ENCODE measurements around the gene CTXN1. TPM values are rescaled to one million over a fixed set of nuclear protein-coding genes. Genes with fewer than 3 reads are reported as not detected.

Gene CTXN1
- total RNA-seq, 1 donor from 2014 or later = 90.6 TPM

- Mint-ChIP-seq H3K27me3 (ENCODE audit: unreplicated experiment) (peaks cover 5% of the 10 kb centered on the region), H3K36me3 (ENCODE audit: unreplicated experiment) (no peaks in the 10 kb centered on the region), H3K4me1 (ENCODE audit: low read depth, unreplicated experiment) (peaks cover 2% of the 10 kb centered on the region), H3K4me3 (ENCODE audit: unreplicated experiment) (no peak overlapping the region), H3K27ac (ENCODE audit: unreplicated experiment) (no peak overlapping the region), H3K9me3 (ENCODE audit: unreplicated experiment) (peaks cover 4% of the 10 kb centered on the region)
- TF ChIP-seq CTCF (IDR thresholded peaks at IDR 0.05; ENCODE audit: partially characterized antibody, unreplicated experiment) = no peak
- DNase-seq = no peak
Observed at GRCh38 chr19:7879836-7880235, 46.1 kb downstream of the CTXN1 start.

DNA sequence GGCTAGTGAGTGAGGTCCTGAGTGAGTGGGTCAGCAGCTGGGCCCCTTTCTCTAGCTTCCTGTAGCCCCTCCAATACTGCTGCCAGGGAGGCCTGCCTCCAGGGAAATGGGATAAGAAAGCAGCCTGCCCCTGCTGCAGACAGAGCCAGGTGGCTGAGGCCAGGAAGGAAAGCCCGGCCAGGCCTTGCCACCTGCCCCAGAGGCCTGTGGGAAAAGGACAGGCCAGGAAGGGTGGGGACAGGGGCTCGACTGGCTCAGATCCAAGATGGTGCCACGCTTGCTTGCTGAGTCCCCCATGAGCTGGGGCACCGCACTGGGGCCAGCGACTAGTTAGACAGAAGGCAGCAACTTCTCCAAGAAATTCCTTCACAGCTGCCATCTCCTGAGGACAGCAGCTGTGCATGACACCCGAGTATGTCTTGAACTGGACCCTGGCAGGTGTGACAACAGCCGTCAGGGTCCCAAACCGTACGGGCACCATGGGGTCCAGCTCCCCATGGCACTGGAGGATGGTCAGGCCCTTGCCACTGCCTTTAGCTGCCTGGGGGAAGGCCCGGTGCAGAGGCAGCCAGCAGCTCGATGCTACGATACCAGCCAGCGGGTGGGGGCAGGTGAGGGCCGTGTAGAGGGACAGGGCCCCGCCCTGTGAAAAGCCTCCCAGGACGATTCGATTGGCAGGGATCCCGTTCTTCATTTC lies 46.7 kb downstream of the CTXN1 start:
- no peaks in the 10 kb centered on the region for H3K36me3 Mint-ChIP-seq (ENCODE audit: unreplicated experiment)
- peak; percentile 57 for DNase-seq
- H3K27ac Mint-ChIP-seq (ENCODE audit: unreplicated experiment) = no peak overlapping the region
- H3K9me3 Mint-ChIP-seq (ENCODE audit: unreplicated experiment) = peaks cover 4% of the 10 kb centered on the region
- no peak for TF ChIP-seq CTCF (IDR thresholded peaks at IDR 0.05; ENCODE audit: partially characterized antibody, unreplicated experiment)
- no peak overlapping the region for H3K4me3 Mint-ChIP-seq (ENCODE audit: unreplicated experiment)
- peaks cover 5% of the 10 kb centered on the region for H3K27me3 Mint-ChIP-seq (ENCODE audit: unreplicated experiment)
- peaks cover 2% of the 10 kb centered on the region for H3K4me1 Mint-ChIP-seq (ENCODE audit: low read depth, unreplicated experiment)

DNA sequence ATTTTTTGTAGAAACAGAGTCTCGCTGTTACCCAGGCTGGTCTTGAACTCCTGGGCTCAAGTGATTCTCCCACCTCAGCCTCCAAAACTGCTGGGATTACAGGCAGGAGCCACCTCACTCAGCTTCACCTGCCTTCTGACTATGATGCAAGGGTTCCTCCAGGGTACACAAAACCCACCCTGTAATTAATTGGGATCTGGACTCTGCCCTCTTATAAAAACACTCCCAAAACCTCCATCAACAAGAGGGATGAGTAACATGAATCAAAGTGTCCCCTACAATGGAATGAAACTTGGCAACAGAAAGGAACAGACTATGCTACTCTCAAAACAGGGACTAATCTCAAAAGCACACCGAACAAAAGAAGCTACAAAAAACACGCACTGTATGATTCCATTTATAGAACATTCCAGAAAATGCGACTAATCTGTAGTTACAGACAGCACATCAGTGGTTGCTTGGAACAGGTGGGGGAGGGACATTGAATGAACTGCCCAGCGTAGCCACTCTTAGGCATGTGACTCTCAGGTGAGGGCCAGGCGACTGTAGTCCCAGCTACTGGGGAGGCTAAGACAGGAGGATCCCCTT lies 48.6 kb downstream of the CTXN1 start:
- no peak for TF ChIP-seq CTCF (IDR thresholded peaks at IDR 0.05; ENCODE audit: partially characterized antibody, unreplicated experiment)
- Mint-ChIP-seq H3K9me3 (ENCODE audit: unreplicated experiment) (peaks cover 7% of the 10 kb centered on the region), H3K27ac (ENCODE audit: unreplicated experiment) (no peak overlapping the region), H3K36me3 (ENCODE audit: unreplicated experiment) (no peaks in the 10 kb centered on the region), H3K27me3 (ENCODE audit: unreplicated experiment) (peaks cover 8% of the 10 kb centered on the region), H3K4me3 (ENCODE audit: unreplicated experiment) (no peak overlapping the region), H3K4me1 (ENCODE audit: low read depth, unreplicated experiment) (peaks cover 2% of the 10 kb centered on the region)
- no peak for DNase-seq

DNA sequence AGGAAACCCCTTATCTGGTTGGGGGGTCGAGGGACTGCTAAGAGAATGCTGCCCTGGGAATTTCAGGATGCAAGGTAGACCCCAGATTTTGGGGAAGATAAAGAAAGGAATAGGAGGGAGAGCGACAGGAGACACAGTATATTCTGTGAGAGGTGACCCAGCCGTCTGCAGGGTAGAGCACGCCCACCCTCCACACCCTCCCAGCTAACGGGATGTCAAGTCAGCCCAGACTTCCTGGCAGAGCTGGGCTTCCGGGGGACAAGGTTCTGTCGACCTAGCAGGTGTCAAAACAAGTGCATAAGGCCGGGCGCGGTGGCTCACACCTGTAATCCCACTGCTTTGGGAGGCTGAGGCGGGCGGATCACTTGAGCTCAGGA lies 51.0 kb downstream of the CTXN1 start:
- H3K4me1 Mint-ChIP-seq (ENCODE audit: low read depth, unreplicated experiment) = peaks cover 6% of the 10 kb centered on the region
- H3K4me3 Mint-ChIP-seq (ENCODE audit: unreplicated experiment) = peak overlapping the region; percentile 82
- peaks cover 6% of the 10 kb centered on the region for H3K9me3 Mint-ChIP-seq (ENCODE audit: unreplicated experiment)
- H3K36me3 Mint-ChIP-seq (ENCODE audit: unreplicated experiment) = no peaks in the 10 kb centered on the region
- peaks cover 15% of the 10 kb centered on the region for H3K27me3 Mint-ChIP-seq (ENCODE audit: unreplicated experiment)
- H3K27ac Mint-ChIP-seq (ENCODE audit: unreplicated experiment) = peak overlapping the region; percentile 48
- TF ChIP-seq CTCF (IDR thresholded peaks at IDR 0.05; ENCODE audit: partially characterized antibody, unreplicated experiment) = no peak
- DNase-seq = no peak

Other genes starting within 250 kb of the CTXN1 start
- gene MCEMP1, start 249.0 kb downstream of the CTXN1 start, total RNA-seq (ENCODE audit: unreplicated experiment) = not detected
- gene TRAPPC5, start 245.3 kb downstream of the CTXN1 start, total RNA-seq (ENCODE audit: unreplicated experiment) = 142 TPM
- gene FCER2, start 224.0 kb downstream of the CTXN1 start, total RNA-seq (ENCODE audit: unreplicated experiment) = not detected
- 14.8 TPM for gene CLEC4G, start 194.0 kb downstream of the CTXN1 start, total RNA-seq (ENCODE audit: unreplicated experiment)
- not detected for gene CD209, start 178.6 kb downstream of the CTXN1 start, total RNA-seq (ENCODE audit: unreplicated experiment)
- gene CLEC4M, start 162.9 kb downstream of the CTXN1 start, total RNA-seq (ENCODE audit: unreplicated experiment) = not detected
- 36.4 TPM for gene EVI5L, start 95.9 kb downstream of the CTXN1 start, total RNA-seq (ENCODE audit: unreplicated experiment)
- 37.4 TPM for gene PRR36, start 51.7 kb downstream of the CTXN1 start, total RNA-seq (ENCODE audit: unreplicated experiment)
- gene LRRC8E, start 37.6 kb downstream of the CTXN1 start, total RNA-seq (ENCODE audit: unreplicated experiment) = not detected
- 44.2 TPM for gene MAP2K7, start 22.3 kb downstream of the CTXN1 start, total RNA-seq (ENCODE audit: unreplicated experiment)
- gene TGFBR3L, start 11.3 kb downstream of the CTXN1 start, total RNA-seq (ENCODE audit: unreplicated experiment) = 0.69 TPM
- gene SNAPC2, start 5.8 kb downstream of the CTXN1 start, total RNA-seq (ENCODE audit: unreplicated experiment) = 18.6 TPM
- gene TIMM44, start 17.5 kb upstream of the CTXN1 start, total RNA-seq (ENCODE audit: unreplicated experiment) = 109 TPM
- 122 TPM for gene ELAVL1, start 79.5 kb upstream of the CTXN1 start, total RNA-seq (ENCODE audit: unreplicated experiment)
- not detected for gene CCL25, start 126.6 kb upstream of the CTXN1 start, total RNA-seq (ENCODE audit: unreplicated experiment)
- 18.3 TPM for gene FBN3, start 223.5 kb upstream of the CTXN1 start, total RNA-seq (ENCODE audit: unreplicated experiment)